Adrenal gland (tissue), 12 donors: ENCODE results near the gene KLHL25. TPM values are rescaled to one million over a fixed set of nuclear protein-coding genes. Genes with fewer than 3 reads are reported as not detected.

Source experiments
- DNase-seq, 7 donors: peaks; one replicate each; pipeline ENCODE4 v3.0.0-alpha.2; 2019 to 2020
- H3K27ac ChIP-seq, 5 donors: fragments of 200-600 bp; sonication (generic) in 4 of 5; 1 replicate in 3 of 5; 2 replicates in 2 of 5; pipeline versions ENCODE4 v1.5.1 to v1.8.0; 2016 to 2020; ENCODE audit warnings: mild to moderate bottlenecking in 1 of 5
- H3K27me3 ChIP-seq: fragments of 200-600 bp; 2 replicates; pipeline ENCODE4 v1.8.0; 2021
- H3K36me3 ChIP-seq, 2 donors: fragments of 200-600 bp; replicated peaks in 1 of 2; 1 replicate in 1 of 2; 2 replicates in 1 of 2; pipeline versions ENCODE4 v1.5.1 to v1.8.0; 2018 to 2022
- H3K4me1 ChIP-seq, 2 donors: fragments of 200-600 bp; replicated peaks in 1 of 2; 1 replicate in 1 of 2; 2 replicates in 1 of 2; pipeline versions ENCODE4 v1.5.1 to v1.8.0; 2018 to 2021
- H3K4me3 ChIP-seq, 4 donors: fragments of 200-600 bp; sonication (generic) in 3 of 4; one replicate each; pipeline ENCODE4 v1.5.1; 2016 to 2018
- H3K9me3 ChIP-seq, 3 donors: fragments of 200-600 bp; sonication (generic) in 1 of 3; replicated peaks in 1 of 3; 1 replicate in 2 of 3; 2 replicates in 1 of 3; pipeline versions ENCODE4 v1.5.1 to v1.8.0; 2016 to 2021
- POLR2A ChIP-seq, 2 donors: fragments of 450-650 bp; IDR thresholded peaks; one replicate each; pipeline ENCODE4 v1.6.1; 2017; ENCODE audit warnings: antibody characterized with exemption in 2 of 2, mild to moderate bottlenecking in 2 of 2, moderate library complexity in 1 of 2
- WGBS, 4 donors: extraction: QIAGEN DNeasy Blood & Tissue Kit in 2 of 4; methylation state at CpG; one replicate each; pipeline versions ENCODE4 v1.1.5 to v1.1.7; 2013 to 2017; 5-methylcytosine and 5-hydroxymethylcytosine counted together
- intact Hi-C, 2 donors: fragments of 100-400 bp; cut with DNase I; formaldehyde crosslinking; loops; one replicate each; pipeline versions ENCODE4 v1.14.1 to v1.15.0; 2022 to 2023
- polyA plus RNA-seq, 3 donors: library from polyadenylated mRNA; stranded (reverse); fragments of 200-250 nt in 2 of 3; fragments of 350-450 nt in 1 of 3; fragmentation: Illumina TruSeq in 1 of 3; extraction: RNeasy Lipid Tissue Mini Kit (QIAGEN cat#74804) in 1 of 3; gene quantifications; one replicate each; pipeline ENCODE4 v1.2.3, GENCODE V29; 2013 to 2014
- total RNA-seq, 9 donors: library from RNA; depleted of rRNA in 4 of 9; stranded (reverse); fragments of >200 nt in 4 of 9; fragments of 120-200 nt in 1 of 9; fragmentation: NEBNext Ultra II Directional in 1 of 9; extraction: Animal tissue kit (Norgen Biotek cat#: 25700) in 1 of 9; gene quantifications; one replicate each; pipeline versions ENCODE4 v1.1.0 to v1.2.4, GENCODE V29; 2013 to 2023
- TF ChIP-seq, protein P1 (sequence below), 6 experiments: fragments of 450-650 bp in 4 of 6; fragments of 200-600 bp in 2 of 6; sonication (generic) in 1 of 6; IDR thresholded peaks; 1 replicate in 5 of 6; 2 replicates in 1 of 6; pipeline versions ENCODE4 v1.5.1 to v1.8.0; 2016 to 2021; ENCODE audit warnings: antibody characterized with exemption in 6 of 6, mild to moderate bottlenecking in 2 of 6, moderate library complexity in 1 of 6
- donor health status: healthy with polysubstance abuse.
- donor health status: Bipolar disorder and iron deficiency.
- donor health status: DM: yes; HTN: yes; CAD: no.
- donor health status: DM: no; HTN: no; CAD: no.
- donor health status: DM: no; HTN: no; CAD: no.
- donor health status: DM: yes; HTN: yes; CAD: no.

KLHL25 gene
- total and polyA plus RNA-seq, 12 donors: 1.4 to 6.2 (median 4.1) TPM

DNA sequence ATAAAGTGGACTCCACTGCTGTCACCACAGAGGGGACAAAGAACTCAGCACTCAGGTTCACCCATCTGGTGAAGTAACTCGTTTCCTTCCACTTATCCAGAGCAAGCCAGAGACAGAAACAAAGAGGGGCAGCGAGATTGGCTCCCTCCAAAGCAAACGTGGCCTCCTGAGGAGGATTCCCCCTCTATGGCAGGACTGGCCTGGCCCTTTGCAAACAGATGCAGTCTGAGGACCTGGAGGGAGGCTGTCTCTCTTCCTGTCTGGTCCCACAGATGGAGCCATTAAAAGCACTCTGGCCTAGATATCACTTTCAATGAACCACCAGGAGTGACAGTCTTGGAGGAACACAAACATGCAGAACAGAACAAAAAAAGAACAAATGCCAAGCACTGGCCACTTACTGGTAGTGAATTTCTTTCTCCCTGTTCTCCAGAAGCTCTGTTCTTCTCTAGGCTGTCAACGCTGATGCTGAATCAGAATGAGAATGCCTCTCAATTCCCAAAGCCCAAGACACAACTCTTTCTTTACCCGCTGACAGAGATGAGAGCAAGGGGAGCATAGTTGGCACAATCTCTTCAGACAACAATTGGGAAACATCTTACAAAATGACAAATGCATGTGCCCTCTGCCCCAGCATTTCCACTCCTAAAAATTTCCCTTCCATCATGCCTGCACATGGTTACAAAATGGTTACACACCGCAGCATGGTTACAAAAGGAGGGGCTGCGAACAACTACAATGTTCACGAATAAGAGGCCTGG lies 14.3 kb downstream of the KLHL25 start:
- H3K27ac ChIP-seq: peak overlapping the region in 1 of 5 donors; percentile 37
- WGBS, 4 donors: 85 to 97% (median 92%) methylated on average over 6 to 8 of the region's 8 CpGs
- intact Hi-C loops: loop anchor here in 1 of 2 donors (10.0 kb wide), 1 partner anchor 46 kb away; no protein-coding TSS in a partner anchor
- no peaks in the 10 kb centered on the region for H3K9me3 ChIP-seq
- H3K4me3 ChIP-seq: no peak overlapping the region
- H3K4me1 ChIP-seq: peaks cover 3 to 28% of the 10 kb centered on the region in 2 donors
- no peaks in the 10 kb centered on the region for H3K36me3 ChIP-seq
- DNase-seq: no peak
- H3K27me3 ChIP-seq: no peaks in the 10 kb centered on the region
- TF ChIP-seq, protein P1, sequence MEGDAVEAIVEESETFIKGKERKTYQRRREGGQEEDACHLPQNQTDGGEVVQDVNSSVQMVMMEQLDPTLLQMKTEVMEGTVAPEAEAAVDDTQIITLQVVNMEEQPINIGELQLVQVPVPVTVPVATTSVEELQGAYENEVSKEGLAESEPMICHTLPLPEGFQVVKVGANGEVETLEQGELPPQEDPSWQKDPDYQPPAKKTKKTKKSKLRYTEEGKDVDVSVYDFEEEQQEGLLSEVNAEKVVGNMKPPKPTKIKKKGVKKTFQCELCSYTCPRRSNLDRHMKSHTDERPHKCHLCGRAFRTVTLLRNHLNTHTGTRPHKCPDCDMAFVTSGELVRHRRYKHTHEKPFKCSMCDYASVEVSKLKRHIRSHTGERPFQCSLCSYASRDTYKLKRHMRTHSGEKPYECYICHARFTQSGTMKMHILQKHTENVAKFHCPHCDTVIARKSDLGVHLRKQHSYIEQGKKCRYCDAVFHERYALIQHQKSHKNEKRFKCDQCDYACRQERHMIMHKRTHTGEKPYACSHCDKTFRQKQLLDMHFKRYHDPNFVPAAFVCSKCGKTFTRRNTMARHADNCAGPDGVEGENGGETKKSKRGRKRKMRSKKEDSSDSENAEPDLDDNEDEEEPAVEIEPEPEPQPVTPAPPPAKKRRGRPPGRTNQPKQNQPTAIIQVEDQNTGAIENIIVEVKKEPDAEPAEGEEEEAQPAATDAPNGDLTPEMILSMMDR (IDR thresholded peaks at IDR 0.05): no peak
- no peak for TF ChIP-seq POLR2A (IDR thresholded peaks at IDR 0.05)

DNA sequence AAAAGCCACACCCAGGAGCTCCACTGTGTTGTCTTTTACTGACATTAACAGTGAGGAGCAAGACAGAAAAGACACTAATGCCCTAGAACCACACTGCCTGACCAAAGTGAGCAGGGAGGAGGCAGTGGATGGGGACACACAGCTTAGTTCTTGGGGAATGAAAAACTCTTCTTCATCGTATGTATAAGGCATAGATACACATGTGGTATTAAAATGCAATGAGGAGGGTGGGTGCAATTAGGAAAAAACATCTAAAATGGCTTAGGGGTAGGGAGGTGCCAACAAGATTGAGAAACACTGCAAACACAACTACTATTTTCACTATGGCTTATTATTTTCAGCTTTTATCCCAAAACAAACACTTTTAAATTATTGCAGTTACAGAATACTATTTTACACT lies 15.5 kb downstream of the KLHL25 start:
- WGBS, 4 donors: 96 to 100% (median 97%) methylated on average over 1 of the region's 1 CpG
- no peak overlapping the region for H3K27ac ChIP-seq
- no peak for DNase-seq
- no peaks in the 10 kb centered on the region for H3K36me3 ChIP-seq
- no peak overlapping the region for H3K4me3 ChIP-seq
- intact Hi-C loops: no loop called here
- H3K9me3 ChIP-seq: no peaks in the 10 kb centered on the region
- peaks cover 0 to 23% of the 10 kb centered on the region in 2 donors for H3K4me1 ChIP-seq
- TF ChIP-seq, protein P1 (IDR thresholded peaks at IDR 0.05): no peak
- no peak for TF ChIP-seq POLR2A (IDR thresholded peaks at IDR 0.05)
- H3K27me3 ChIP-seq: no peaks in the 10 kb centered on the region

DNA sequence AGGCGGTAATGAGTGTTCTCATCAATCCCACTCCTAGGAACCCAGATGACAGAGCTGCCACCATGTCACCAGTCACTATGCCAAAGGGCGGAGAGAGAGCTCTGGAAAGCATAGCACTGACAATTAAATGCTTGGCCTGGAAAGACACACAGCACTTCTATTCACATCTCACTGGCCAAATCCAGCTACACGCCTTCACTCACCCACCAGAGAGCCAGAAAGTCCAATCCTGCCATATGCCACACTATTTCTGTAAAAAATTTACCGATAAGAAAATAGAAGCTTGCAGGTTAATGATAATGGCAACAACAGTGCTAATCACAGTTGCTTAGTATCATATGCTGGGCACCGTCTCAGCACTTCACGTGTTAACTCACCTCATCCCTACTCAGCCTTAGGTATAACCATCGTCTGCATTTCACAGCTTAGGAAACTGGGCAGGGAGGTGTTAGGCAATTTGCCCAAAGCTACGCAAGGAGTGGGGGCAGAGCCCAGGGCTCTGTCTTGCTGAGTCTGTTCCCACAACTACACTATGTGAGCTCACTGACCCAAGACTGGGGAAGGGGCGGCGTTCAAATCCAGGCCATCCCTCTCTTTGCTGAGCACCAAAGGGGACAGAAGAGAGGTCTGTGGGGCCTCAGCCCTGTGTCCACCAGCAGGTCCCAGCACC lies 16.5 kb downstream of the KLHL25 start:
- WGBS, 4 donors: 83 to 94% (median 88%) methylated on average over 8 to 10 of the region's 10 CpGs

More for the DNA sequence above, 16.5 kb downstream of the KLHL25 start:
- intact Hi-C loops: no loop called here
- Histone ChIP-seq H3K4me3 (no peak overlapping the region), H3K27me3 (no peaks in the 10 kb centered on the region), H3K9me3 (no peaks in the 10 kb centered on the region), H3K27ac (no peak overlapping the region), H3K36me3 (no peaks in the 10 kb centered on the region), H3K4me1 (peaks cover 0 to 23% of the 10 kb centered on the region in 2 donors)
- DNase-seq: no peak
- TF ChIP-seq, protein P1 (IDR thresholded peaks at IDR 0.05): no peak
- no peak for TF ChIP-seq POLR2A (IDR thresholded peaks at IDR 0.05)
